T-helper 17 cell (primary cell): Measurements from ENCODE around the gene CACNG3. TPM values are rescaled to one million over a fixed set of nuclear protein-coding genes. Genes with fewer than 3 reads are reported as not detected.
"Not testable (repeated sequence)": the region's sequence is repeated elsewhere in the genome, so short reads cannot be mapped to it uniquely, and the experiment has no call there.

Source experiments
- ATAC-seq: fragments of 150-1000 bp; cut with Tn5 transposase; 2 replicates; pipeline ENCODE4 v1.10.0; 2021; ENCODE audit warnings: mild to moderate bottlenecking, moderate library complexity
- DNase-seq, 3 donors: peaks; one replicate each; pipeline versions ENCODE4 v3.0.0 to v3.0.0-alpha.2; 2020 to 2021
- H3K9me3 ChIP-seq: one replicate; pipeline ENCODE4 v1.7.0; 2013; ENCODE audit warnings: low read length, mild to moderate bottlenecking; ENCODE audit not compliant: control insufficient read depth, poor library complexity, severe bottlenecking
- H3K27ac Mint-ChIP-seq: one replicate; pipeline ENCODE4 v1.8.0; 2022; ENCODE audit warnings: mild to moderate bottlenecking, moderate library complexity, mixed read lengths
- H3K27me3 Mint-ChIP-seq: one replicate; pipeline ENCODE4 v1.8.0; 2022; ENCODE audit warnings: mixed read lengths
- H3K36me3 Mint-ChIP-seq: one replicate; pipeline ENCODE4 v1.8.0; 2022; ENCODE audit warnings: low read depth, mixed read lengths
- H3K4me1 Mint-ChIP-seq: one replicate; pipeline ENCODE4 v1.8.0; 2022; ENCODE audit warnings: mild to moderate bottlenecking, mixed read lengths
- H3K4me3 Mint-ChIP-seq: one replicate; pipeline ENCODE4 v1.8.0; 2022; ENCODE audit warnings: mild to moderate bottlenecking, moderate library complexity, mixed read lengths
- total RNA-seq, 4 donors: library from RNA in 2 of 4; stranded (reverse) in 2 of 4; gene quantifications; one replicate each; pipeline ENCODE4 v1.2.3 and lab custom pipeline; 2022 to 2026

The CACNG3 gene
- total RNA-seq (not detected), total RNA-seq (lab: John Stamatoyannopoulos, UW) (0 reads per million in 2 donors)

GRCh38 chr16:24255456-24256371 lies at the start of gene CACNG3:
TSS of gene CACNG3 (plus strand) at chr16:24256335. CDS start at chr16:24256755, 420 bp downstream.
- peaks cover 7% of the 10 kb centered on the region for H3K4me1 Mint-ChIP-seq
- ATAC-seq (peak; percentile 86), DNase-seq (peak in 2 of 3 donors; percentile 10 to 21)
- H3K36me3 Mint-ChIP-seq, result no peaks in the 10 kb centered on the region
- H3K9me3 ChIP-seq, result no peaks in the 10 kb centered on the region
- no peak within 1 kb of the TSS for H3K4me3 Mint-ChIP-seq
- peaks cover 81% of the 10 kb centered on the region for H3K27me3 Mint-ChIP-seq
- H3K27ac Mint-ChIP-seq, result no peak within 1 kb of the TSS

- ATAC-seq (no peak), DNase-seq (no peak)
- H3K9me3 ChIP-seq, result no peaks in the 10 kb centered on the region
- Mint-ChIP-seq H3K27me3 (no peaks in the 10 kb centered on the region), H3K4me1 (peaks cover 13% of the 10 kb centered on the region), H3K4me3 (no peak overlapping the region), H3K36me3 (peaks cover 22% of the 10 kb centered on the region), H3K27ac (no peak overlapping the region)
Observed at GRCh38 chr16:24206926-24207325, 49.2 kb upstream of the CACNG3 start.

GRCh38 chr16:24208710-24209109 lies 47.4 kb upstream of the CACNG3 start:
- no peaks in the 10 kb centered on the region for H3K9me3 ChIP-seq
- DNase-seq (no peak), ATAC-seq (no peak)
- peaks cover 18% of the 10 kb centered on the region for H3K36me3 Mint-ChIP-seq
- no peak overlapping the region for H3K4me3 Mint-ChIP-seq
- peaks cover 13% of the 10 kb centered on the region for H3K4me1 Mint-ChIP-seq
- no peaks in the 10 kb centered on the region for H3K27me3 Mint-ChIP-seq
- no peak overlapping the region for H3K27ac Mint-ChIP-seq

GRCh38 chr16:24214992-24215391 lies 41.1 kb upstream of the CACNG3 start:
- DNase-seq, result no peak
- H3K27ac Mint-ChIP-seq, result no peak overlapping the region
- H3K36me3 Mint-ChIP-seq, result peaks cover 13% of the 10 kb centered on the region
- H3K4me1 Mint-ChIP-seq, result peaks cover 4% of the 10 kb centered on the region
- no peak overlapping the region for H3K4me3 Mint-ChIP-seq
- no peaks in the 10 kb centered on the region for H3K9me3 ChIP-seq
- no peak for ATAC-seq
- no peaks in the 10 kb centered on the region for H3K27me3 Mint-ChIP-seq

- no peak for DNase-seq
- no peaks in the 10 kb centered on the region for H3K9me3 ChIP-seq
- peaks cover 8% of the 10 kb centered on the region for H3K36me3 Mint-ChIP-seq
- no peaks in the 10 kb centered on the region for H3K4me1 Mint-ChIP-seq
- ATAC-seq, result no peak
- H3K27ac Mint-ChIP-seq, result peak overlapping the region; percentile 27
- H3K27me3 Mint-ChIP-seq, result no peaks in the 10 kb centered on the region
- H3K4me3 Mint-ChIP-seq, result no peak overlapping the region
Observed at GRCh38 chr16:24216961-24217360, 39.2 kb upstream of the CACNG3 start.

GRCh38 chr16:24217461-24217860 lies 38.7 kb upstream of the CACNG3 start:
- Mint-ChIP-seq H3K27ac (peak overlapping the region; percentile 27), H3K27me3 (no peaks in the 10 kb centered on the region), H3K36me3 (peaks cover 8% of the 10 kb centered on the region), H3K4me3 (no peak overlapping the region), H3K4me1 (no peaks in the 10 kb centered on the region)
- H3K9me3 ChIP-seq, result no peaks in the 10 kb centered on the region
- ATAC-seq (no peak), DNase-seq (no peak)

GRCh38 chr16:24218299-24218698 lies 37.8 kb upstream of the CACNG3 start:
- no peak overlapping the region for H3K27ac Mint-ChIP-seq
- no peaks in the 10 kb centered on the region for H3K4me1 Mint-ChIP-seq
- ATAC-seq, result no peak
- DNase-seq, result no peak
- no peaks in the 10 kb centered on the region for H3K27me3 Mint-ChIP-seq
- no peak overlapping the region for H3K4me3 Mint-ChIP-seq
- H3K36me3 Mint-ChIP-seq, result peaks cover 5% of the 10 kb centered on the region
- H3K9me3 ChIP-seq, result no peaks in the 10 kb centered on the region

- Mint-ChIP-seq H3K4me3 (no peak overlapping the region), H3K4me1 (no peaks in the 10 kb centered on the region), H3K27ac (no peak overlapping the region), H3K36me3 (peaks cover 2% of the 10 kb centered on the region), H3K27me3 (no peaks in the 10 kb centered on the region)
- DNase-seq, result no peak
- ATAC-seq, result no peak
- H3K9me3 ChIP-seq, result no peaks in the 10 kb centered on the region
Observed at GRCh38 chr16:24221219-24221618, 34.9 kb upstream of the CACNG3 start.

GRCh38 chr16:24228514-24228913 lies 27.6 kb upstream of the CACNG3 start:
- no peaks in the 10 kb centered on the region for H3K4me1 Mint-ChIP-seq
- H3K27ac Mint-ChIP-seq, result no peak overlapping the region
- H3K4me3 Mint-ChIP-seq, result no peak overlapping the region
- DNase-seq, result no peak
- ATAC-seq, result no peak
- H3K9me3 ChIP-seq, result no peaks in the 10 kb centered on the region
- H3K27me3 Mint-ChIP-seq, result peaks cover 12% of the 10 kb centered on the region
- no peaks in the 10 kb centered on the region for H3K36me3 Mint-ChIP-seq

- no peak overlapping the region for H3K27ac Mint-ChIP-seq
- peaks cover 6% of the 10 kb centered on the region for H3K9me3 ChIP-seq
- H3K4me3 Mint-ChIP-seq, result no peak overlapping the region
- DNase-seq (no peak), ATAC-seq (no peak)
- no peaks in the 10 kb centered on the region for H3K4me1 Mint-ChIP-seq
- H3K27me3 Mint-ChIP-seq, result peaks cover 20% of the 10 kb centered on the region
- no peaks in the 10 kb centered on the region for H3K36me3 Mint-ChIP-seq
Observed at GRCh38 chr16:24232936-24233335, 23.2 kb upstream of the CACNG3 start.

GRCh38 chr16:24234737-24235136 lies 21.4 kb upstream of the CACNG3 start:
- no peaks in the 10 kb centered on the region for H3K4me1 Mint-ChIP-seq
- no peak overlapping the region for H3K27ac Mint-ChIP-seq
- no peaks in the 10 kb centered on the region for H3K36me3 Mint-ChIP-seq
- peaks cover 15% of the 10 kb centered on the region for H3K27me3 Mint-ChIP-seq
- peaks cover 8% of the 10 kb centered on the region for H3K9me3 ChIP-seq
- DNase-seq (no peak), ATAC-seq (no peak)
- H3K4me3 Mint-ChIP-seq, result no peak overlapping the region

- H3K9me3 ChIP-seq, result peaks cover 8% of the 10 kb centered on the region
- H3K4me3 Mint-ChIP-seq, result no peak overlapping the region
- no peak for DNase-seq
- no peak for ATAC-seq
- H3K4me1 Mint-ChIP-seq, result no peaks in the 10 kb centered on the region
- peaks cover 8% of the 10 kb centered on the region for H3K27me3 Mint-ChIP-seq
- no peaks in the 10 kb centered on the region for H3K36me3 Mint-ChIP-seq
- H3K27ac Mint-ChIP-seq, result no peak overlapping the region
Observed at GRCh38 chr16:24235806-24236205, 20.3 kb upstream of the CACNG3 start.

GRCh38 chr16:24238846-24239245 lies 17.3 kb upstream of the CACNG3 start:
- peaks cover 15% of the 10 kb centered on the region for H3K27me3 Mint-ChIP-seq
- not testable (repeated sequence) for H3K4me3 Mint-ChIP-seq, H3K9me3 ChIP-seq, H3K36me3 Mint-ChIP-seq, H3K27ac Mint-ChIP-seq, DNase-seq, H3K4me1 Mint-ChIP-seq, ATAC-seq
